Common myeloid progenitor, CD34-positive (primary cell): ENCODE measurements around the gene PLCXD3.

Experiments
- CTCF ChIA-PET: fragments of 350-600 bp; sonication (Branson Sonifier 250); formaldehyde crosslinking; loops from one replicate; lab custom pipeline; 2021; ENCODE audit warnings: antibody characterized with exemption; lab: Charles Lee
- POLR2A ChIA-PET: fragments of 350-600 bp; sonication (Branson Sonifier 250); formaldehyde crosslinking; loops from one replicate; lab custom pipeline; 2021; ENCODE audit warnings: antibody characterized with exemption; lab: Charles Lee
- DNase-seq, 3 donors: peaks; one replicate each; pipeline versions ENCODE4 v3.0.0 to v3.0.0-alpha.2; 2013
- H3K27ac ChIP-seq, 2 experiments: 1 replicate in 1 of 2; 2 replicates in 1 of 2; pipeline ENCODE4 v1.7.0; 2013; ENCODE audit warnings: inconsistent platforms in 2 of 2, low read length in 2 of 2, mild to moderate bottlenecking in 2 of 2, low read depth in 1 of 2, moderate library complexity in 1 of 2; ENCODE audit not compliant: severe bottlenecking in 2 of 2, insufficient read depth in 1 of 2, poor library complexity in 1 of 2
- H3K27me3 ChIP-seq, 5 experiments: replicated peaks in 2 of 5; 1 replicate in 3 of 5; 2 replicates in 2 of 5; pipeline versions ENCODE4 v1.6.1 to v1.7.0; 2013; ENCODE audit warnings: low read length in 4 of 5, mild to moderate bottlenecking in 2 of 5, moderate library complexity in 2 of 5, inconsistent platforms in 1 of 5; ENCODE audit not compliant: insufficient read depth in 5 of 5, control insufficient read depth in 4 of 5
- H3K36me3 ChIP-seq, 4 experiments: 1 replicate in 2 of 4; 2 replicates in 2 of 4; pipeline versions ENCODE4 v1.6.1 to v1.7.0; 2013; ENCODE audit warnings: low read length in 3 of 4, control low read depth in 1 of 4, mild to moderate bottlenecking in 1 of 4; ENCODE audit not compliant: control insufficient read depth in 4 of 4, insufficient read depth in 4 of 4
- H3K4me1 ChIP-seq, 4 experiments: 1 replicate in 3 of 4; 2 replicates in 1 of 4; pipeline versions ENCODE4 v1.6.1 to v1.7.1; 2013; ENCODE audit warnings: low read length in 3 of 4, mild to moderate bottlenecking in 3 of 4, control low read depth in 1 of 4, inconsistent platforms in 1 of 4, moderate library complexity in 1 of 4; ENCODE audit not compliant: control insufficient read depth in 4 of 4, insufficient read depth in 4 of 4; ENCODE audit errors: control extremely low read depth in 1 of 4
- H3K4me3 ChIP-seq, 7 experiments: 1 replicate in 4 of 7; 2 replicates in 3 of 7; pipeline versions ENCODE4 v1.5.1 to v1.7.0; 2013; ENCODE audit warnings: mild to moderate bottlenecking in 7 of 7, low read length in 6 of 7, moderate library complexity in 6 of 7, inconsistent platforms in 2 of 7, low read depth in 2 of 7, control low read depth in 1 of 7; ENCODE audit not compliant: insufficient read depth in 4 of 7, control insufficient read depth in 1 of 7; ENCODE audit errors: extremely low read depth in 1 of 7
- H3K9me3 ChIP-seq, 5 experiments: 1 replicate in 4 of 5; 2 replicates in 1 of 5; pipeline versions ENCODE4 v1.6.1 to v1.7.1; 2013; ENCODE audit warnings: low read length in 4 of 5, mild to moderate bottlenecking in 2 of 5, inconsistent platforms in 1 of 5, low read depth in 1 of 5, moderate library complexity in 1 of 5; ENCODE audit not compliant: control insufficient read depth in 4 of 5, insufficient read depth in 2 of 5; ENCODE audit errors: control extremely low read depth in 1 of 5
- WGBS: methylation state at CpG from one replicate; pipeline ENCODE4 v1.1.5; 2013; ENCODE audit not compliant: insufficient coverage; 5-methylcytosine and 5-hydroxymethylcytosine counted together

PLCXD3 gene

DNA sequence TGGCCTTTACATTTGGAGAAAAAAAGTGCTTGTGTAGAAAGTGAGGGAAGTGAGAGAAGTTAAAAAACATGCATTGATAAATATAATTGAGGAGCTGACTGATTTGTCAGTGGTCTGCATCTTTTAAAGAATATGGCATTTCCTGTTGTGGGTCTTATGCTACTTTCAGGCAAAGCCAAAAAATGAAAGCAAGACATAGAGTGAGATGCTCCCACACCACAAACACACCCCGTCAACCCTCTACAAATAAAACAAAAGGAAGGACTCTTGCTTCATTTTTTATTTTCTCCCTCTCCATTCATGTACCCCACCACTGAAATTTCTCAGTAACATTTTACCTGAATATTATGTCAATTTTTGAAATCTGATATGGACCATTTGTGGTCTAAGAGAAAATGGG is 22.1 kb upstream of the PLCXD3 start:
- CTCF ChIA-PET: no interaction called here
- H3K4me1 ChIP-seq: no peaks in the 10 kb centered on the region
- H3K27me3 ChIP-seq: no peaks in the 10 kb centered on the region
- no peak overlapping the region for H3K4me3 ChIP-seq
- H3K27ac ChIP-seq: no peak overlapping the region
- no peaks in the 10 kb centered on the region for H3K36me3 ChIP-seq
- H3K9me3 ChIP-seq: peaks cover 0 to 2% (median 0%) of the 10 kb centered on the region in 5 experiments
- no CpG with 5 or more reads among the region's 1 CpG for WGBS
- DNase-seq: no peak
- POLR2A ChIA-PET: no interaction called here

DNA sequence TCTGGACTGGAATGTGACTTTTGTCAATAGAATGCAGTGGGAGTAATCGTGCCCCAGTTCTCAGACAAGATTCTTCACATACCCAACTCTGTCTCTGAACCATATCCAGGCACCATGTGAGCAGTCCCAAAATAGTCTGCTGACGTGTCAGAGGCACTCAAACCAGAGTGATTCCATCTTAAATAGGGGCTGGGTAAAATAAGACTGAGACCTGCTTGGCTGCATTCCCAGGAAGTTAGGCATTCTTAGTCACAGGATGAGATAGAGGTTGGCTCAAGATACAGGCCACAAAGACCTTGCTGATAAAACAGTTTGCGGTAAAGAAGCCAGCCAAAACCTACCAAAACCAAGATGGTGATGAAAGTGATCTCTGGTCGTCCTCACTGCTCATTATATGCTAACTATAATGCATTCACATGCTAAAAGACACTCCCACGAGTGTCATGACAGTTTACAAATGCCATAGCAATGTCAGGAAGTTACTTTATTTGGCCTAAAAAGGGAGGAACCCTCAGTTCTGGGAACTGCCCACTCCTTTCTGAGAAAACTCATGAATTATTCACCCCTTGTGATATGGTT is 16.9 kb upstream of the PLCXD3 start:
- H3K27me3 ChIP-seq: no peaks in the 10 kb centered on the region
- no peak overlapping the region for H3K27ac ChIP-seq
- H3K36me3 ChIP-seq: no peaks in the 10 kb centered on the region
- CTCF ChIA-PET: no interaction called here
- H3K9me3 ChIP-seq: no peaks in the 10 kb centered on the region
- WGBS: 93% methylated on average over 2 of the region's 5 CpGs
- no peak for DNase-seq
- no peaks in the 10 kb centered on the region for H3K4me1 ChIP-seq
- POLR2A ChIA-PET: no interaction called here
- no peak overlapping the region for H3K4me3 ChIP-seq

DNA sequence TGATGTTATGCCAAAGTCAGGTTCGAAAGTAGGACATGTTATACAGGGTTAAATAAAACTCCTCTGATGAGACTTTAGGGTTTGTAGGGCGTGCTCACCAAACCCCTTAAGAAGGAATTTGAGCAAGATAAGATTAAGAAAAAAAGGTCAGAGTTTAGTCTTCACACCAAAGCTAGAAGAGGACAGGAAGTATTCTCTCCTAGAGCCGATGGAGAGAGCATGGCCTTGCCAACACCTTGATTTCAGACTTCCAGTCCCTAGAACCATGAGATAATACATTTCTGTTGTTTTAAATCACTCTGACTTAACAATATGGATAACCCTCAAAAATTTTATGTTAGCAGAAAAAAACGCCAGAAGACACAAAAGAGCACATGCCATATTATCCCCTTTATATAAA is 16.3 kb upstream of the PLCXD3 start:
- POLR2A ChIA-PET: no interaction called here
- CTCF ChIA-PET: no interaction called here

DNA sequence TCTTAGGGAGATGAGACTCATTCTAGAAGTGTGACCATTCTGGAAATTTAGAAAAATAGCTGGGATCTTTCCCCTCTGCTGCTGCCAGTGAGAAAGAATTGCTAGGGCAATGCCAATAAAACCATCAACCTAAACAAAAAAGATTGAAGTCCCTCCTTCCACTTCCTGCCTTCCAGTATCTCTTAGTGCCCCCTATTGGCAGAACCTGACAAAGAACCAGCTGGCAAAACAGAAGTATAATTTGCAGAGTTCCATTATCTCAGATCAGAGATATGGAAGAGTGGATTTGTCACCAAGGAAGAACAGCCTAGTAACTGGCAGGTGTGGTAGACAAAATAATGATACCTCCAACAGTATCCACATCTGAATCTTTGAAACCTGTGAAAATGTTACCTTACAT is 13.8 kb upstream of the PLCXD3 start:
- POLR2A ChIA-PET: no interaction called here

More for the DNA sequence above, 16.3 kb upstream of the PLCXD3 start:
- Histone ChIP-seq H3K36me3 (no peaks in the 10 kb centered on the region), H3K27me3 (no peaks in the 10 kb centered on the region), H3K27ac (no peak overlapping the region), H3K4me1 (no peaks in the 10 kb centered on the region), H3K9me3 (no peaks in the 10 kb centered on the region), H3K4me3 (no peak overlapping the region)
- 33% methylated on average over 1 of the region's 4 CpGs for WGBS
- DNase-seq: no peak

DNA sequence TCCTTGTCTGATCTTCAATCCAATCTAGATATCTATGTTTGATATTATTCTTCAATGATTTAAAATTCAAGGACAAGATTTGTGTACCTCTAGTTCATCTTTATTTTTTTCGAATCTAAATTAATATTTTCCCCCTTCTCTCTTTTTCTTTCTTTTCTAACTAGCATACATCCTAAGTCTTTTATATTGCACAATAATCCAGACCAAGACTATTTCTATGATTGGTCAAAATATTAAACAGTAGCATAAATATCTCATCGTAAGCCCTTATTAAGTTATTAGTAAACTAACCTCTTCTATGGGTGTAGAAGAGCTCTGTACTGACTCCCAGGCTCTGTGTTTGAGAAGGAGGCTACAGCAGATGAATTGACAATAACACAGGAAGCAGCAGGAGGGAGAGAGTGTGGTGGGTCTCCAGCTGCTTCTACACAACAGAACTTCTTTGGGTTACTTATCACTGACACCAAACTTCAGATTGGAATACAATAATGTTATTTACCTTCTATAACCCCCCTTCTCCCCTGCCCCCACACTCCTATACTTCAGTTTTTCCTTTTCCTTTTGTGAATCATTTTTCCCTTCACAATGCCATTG is 11.9 kb upstream of the PLCXD3 start:
- no peak for DNase-seq
- no CpG with 5 or more reads among the region's 2 CpGs for WGBS
- no peaks in the 10 kb centered on the region for H3K27me3 ChIP-seq
- CTCF ChIA-PET: no interaction called here
- POLR2A ChIA-PET: no interaction called here
- H3K27ac ChIP-seq: no peak overlapping the region
- no peaks in the 10 kb centered on the region for H3K4me1 ChIP-seq
- no peak overlapping the region for H3K4me3 ChIP-seq
- no peaks in the 10 kb centered on the region for H3K9me3 ChIP-seq
- H3K36me3 ChIP-seq: no peaks in the 10 kb centered on the region

More for the DNA sequence above, 13.8 kb upstream of the PLCXD3 start:
- H3K9me3 ChIP-seq: no peaks in the 10 kb centered on the region
- no peak overlapping the region for H3K4me3 ChIP-seq
- no peaks in the 10 kb centered on the region for H3K27me3 ChIP-seq
- no peak for DNase-seq
- no peak overlapping the region for H3K27ac ChIP-seq
- CTCF ChIA-PET: interaction anchor here (1.6 kb wide), 1 partner anchor 15 kb away, joined by 4 read pairs; no protein-coding TSS in a partner anchor
- H3K36me3 ChIP-seq: no peaks in the 10 kb centered on the region
- H3K4me1 ChIP-seq: no peaks in the 10 kb centered on the region

DNA sequence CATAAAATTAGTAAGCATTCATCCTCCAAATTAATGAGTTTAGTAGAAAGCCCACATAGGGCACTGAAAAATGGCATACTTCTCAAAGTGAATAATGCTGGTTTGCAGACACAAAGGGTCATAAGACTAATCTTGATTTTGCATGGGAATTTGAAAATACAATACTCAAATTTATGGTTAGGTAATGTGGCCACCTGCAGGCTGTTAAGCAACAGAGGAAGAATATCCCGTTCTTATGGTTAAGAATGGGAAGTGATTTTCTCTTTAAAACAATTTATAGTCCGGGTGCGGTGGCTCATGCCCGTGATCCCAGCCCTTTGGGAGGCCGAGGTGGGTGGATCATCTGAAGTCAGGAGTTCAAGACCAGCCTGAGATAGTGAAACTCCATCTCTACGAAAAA is 9.4 kb upstream of the PLCXD3 start:
- CTCF ChIA-PET: no interaction called here
- no peak for DNase-seq
- no peaks in the 10 kb centered on the region for H3K4me1 ChIP-seq
- POLR2A ChIA-PET: no interaction called here
- no peak overlapping the region for H3K27ac ChIP-seq
- H3K4me3 ChIP-seq: no peak overlapping the region
- 77% methylated on average over 6 of the region's 6 CpGs for WGBS
- H3K36me3 ChIP-seq: no peaks in the 10 kb centered on the region
- no peaks in the 10 kb centered on the region for H3K9me3 ChIP-seq
- no peaks in the 10 kb centered on the region for H3K27me3 ChIP-seq

DNA sequence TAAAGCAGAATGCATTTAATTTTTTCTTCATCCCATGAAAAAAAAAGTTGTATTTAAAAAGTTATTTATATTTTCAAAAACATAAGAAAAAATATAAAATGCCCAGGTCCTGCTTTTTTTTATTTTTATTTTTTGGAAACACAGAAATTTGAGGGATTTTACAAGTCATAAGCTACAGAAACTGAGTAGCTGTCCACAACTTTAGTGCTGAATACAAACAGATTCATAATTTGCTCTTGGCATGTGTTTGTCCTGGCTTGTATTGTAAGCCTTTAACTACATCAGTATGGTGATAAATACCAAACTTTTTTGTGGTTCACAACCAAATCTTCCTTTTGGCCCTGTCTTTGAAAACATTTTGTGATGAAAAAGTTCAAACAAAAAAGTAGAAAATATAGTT is 7.5 kb upstream of the PLCXD3 start:
- no peaks in the 10 kb centered on the region for H3K36me3 ChIP-seq
- ChIA-PET POLR2A (no interaction called here), CTCF (no interaction called here)
- peak in 1 of 3 donors; percentile 3 for DNase-seq
- H3K27me3 ChIP-seq: no peaks in the 10 kb centered on the region
- H3K9me3 ChIP-seq: no peaks in the 10 kb centered on the region
- no peaks in the 10 kb centered on the region for H3K4me1 ChIP-seq
- no peak overlapping the region for H3K4me3 ChIP-seq
- no peak overlapping the region for H3K27ac ChIP-seq
